LNCAP (cell line): ENCODE results near the gene ANTKMT.
A peak's percentile ranks its signal among the peaks of the same experiment; 100 is the strongest.

Experiments
- TF ChIP-seq, protein P1 (sequence below): fragments of 450-650 bp; IDR thresholded peaks from 2 replicates; pipeline ENCODE4 v1.5.1; 2017; ENCODE audit warnings: mild to moderate bottlenecking

ANTKMT gene

GRCh38 chr16:710500-711075 is 10.4 kb upstream of the ANTKMT start:
- TF ChIP-seq, protein P1, sequence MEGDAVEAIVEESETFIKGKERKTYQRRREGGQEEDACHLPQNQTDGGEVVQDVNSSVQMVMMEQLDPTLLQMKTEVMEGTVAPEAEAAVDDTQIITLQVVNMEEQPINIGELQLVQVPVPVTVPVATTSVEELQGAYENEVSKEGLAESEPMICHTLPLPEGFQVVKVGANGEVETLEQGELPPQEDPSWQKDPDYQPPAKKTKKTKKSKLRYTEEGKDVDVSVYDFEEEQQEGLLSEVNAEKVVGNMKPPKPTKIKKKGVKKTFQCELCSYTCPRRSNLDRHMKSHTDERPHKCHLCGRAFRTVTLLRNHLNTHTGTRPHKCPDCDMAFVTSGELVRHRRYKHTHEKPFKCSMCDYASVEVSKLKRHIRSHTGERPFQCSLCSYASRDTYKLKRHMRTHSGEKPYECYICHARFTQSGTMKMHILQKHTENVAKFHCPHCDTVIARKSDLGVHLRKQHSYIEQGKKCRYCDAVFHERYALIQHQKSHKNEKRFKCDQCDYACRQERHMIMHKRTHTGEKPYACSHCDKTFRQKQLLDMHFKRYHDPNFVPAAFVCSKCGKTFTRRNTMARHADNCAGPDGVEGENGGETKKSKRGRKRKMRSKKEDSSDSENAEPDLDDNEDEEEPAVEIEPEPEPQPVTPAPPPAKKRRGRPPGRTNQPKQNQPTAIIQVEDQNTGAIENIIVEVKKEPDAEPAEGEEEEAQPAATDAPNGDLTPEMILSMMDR = no peak

DNA sequence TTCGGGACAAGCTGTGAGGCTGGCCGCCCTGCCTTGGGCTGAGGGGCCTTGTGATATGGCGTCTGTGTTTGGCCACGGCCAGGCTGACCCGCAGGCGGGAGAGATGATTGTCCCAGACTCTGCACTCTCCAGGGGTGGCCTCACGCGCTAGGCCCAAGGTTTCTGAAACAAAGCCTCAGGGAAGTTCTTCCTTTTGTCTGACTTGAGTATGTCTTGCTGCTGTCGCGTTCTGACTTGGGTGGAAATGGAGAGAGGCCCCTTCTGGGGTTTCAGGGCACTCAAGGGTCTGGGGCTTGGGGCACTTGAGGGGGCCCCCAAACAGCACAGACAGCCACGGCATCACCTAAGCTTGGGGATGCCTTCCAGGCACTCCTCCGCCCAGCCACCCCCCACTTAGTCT is 9.9 kb upstream of the ANTKMT start:
- TF ChIP-seq, protein P1 = no peak

DNA sequence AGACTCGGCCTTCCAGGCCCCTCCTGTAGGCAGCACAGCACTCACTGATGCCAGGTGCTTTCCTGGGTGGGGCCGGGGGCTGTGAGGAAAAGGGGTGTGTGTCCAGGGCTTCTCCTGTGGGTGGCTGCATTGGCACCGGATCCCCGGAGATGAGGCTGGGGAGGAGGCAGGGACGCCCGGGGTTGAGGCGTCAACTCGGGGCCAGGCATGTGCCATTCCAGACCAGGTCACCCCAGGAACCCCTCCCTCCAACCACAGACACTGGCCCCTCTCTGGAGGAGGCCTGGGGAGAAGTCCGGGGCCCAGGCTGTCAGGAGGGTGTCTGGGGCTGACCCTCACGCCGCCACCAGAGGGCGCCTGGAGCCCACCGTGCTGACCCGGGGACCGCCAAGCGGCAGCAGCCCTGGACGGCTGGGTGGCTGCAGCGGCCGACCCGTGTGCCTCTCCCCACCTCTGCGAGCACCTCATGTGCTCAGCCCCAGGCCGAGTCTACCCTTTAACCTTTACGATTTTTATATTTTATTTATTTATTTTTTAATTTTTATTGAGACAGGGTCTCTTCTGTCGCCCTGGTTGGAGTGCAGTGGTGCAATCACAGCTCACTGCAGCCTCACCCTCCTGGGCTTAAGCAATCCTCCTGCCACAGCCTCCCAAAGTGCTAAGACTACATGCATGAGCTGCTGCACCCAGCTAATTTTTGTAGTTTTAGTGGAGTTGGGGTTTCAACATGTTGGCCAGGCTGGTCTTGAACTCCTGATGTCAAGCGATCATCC is 9.2 kb upstream of the ANTKMT start:
- TF ChIP-seq, protein P1 = peak; percentile 87

DNA sequence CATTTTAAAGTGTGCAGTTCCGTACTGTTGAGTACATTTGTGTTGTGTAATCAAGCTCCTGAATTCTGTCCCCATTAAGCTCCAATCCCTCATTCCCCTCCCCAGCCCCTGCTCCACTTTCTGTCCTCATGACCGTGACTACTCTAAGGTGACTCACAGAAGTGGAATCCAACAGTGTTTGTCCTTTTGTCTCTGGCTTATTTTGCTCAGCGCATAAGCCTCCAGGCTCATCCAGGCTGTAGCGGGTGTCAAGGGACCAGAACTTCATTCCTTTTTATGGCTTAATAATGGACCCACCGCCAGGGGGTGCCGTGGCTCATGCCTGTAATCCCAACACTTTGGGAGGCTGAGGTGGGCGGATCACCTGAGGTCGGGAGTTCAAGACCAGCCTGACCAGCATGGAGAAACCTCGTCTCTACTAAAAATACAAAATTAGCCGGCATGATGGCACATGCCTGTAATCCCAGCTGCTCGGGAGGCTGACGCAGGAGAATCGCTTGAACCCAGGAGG is 8.2 kb upstream of the ANTKMT start:
- TF ChIP-seq, protein P1 = peak; percentile 42

DNA sequence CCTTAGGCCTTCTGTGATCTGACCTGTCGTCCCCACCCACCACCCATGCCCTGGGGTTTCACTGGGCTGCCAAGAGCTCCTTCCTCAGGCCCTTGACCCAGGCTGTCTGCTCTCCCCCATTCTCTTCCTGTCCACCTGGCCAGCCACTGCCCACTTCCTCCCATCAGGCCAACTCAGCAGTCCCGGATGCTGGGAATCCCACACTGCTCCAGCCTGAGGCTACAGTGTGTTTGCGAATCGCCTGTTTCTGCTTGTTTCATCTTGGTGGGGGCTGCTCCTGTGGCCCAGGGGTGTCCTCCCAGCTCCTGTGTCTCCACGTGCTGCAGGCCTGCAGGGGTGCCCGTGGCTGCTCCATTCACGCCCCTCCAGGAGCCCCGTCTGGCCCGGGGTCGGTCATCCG is 6.9 kb upstream of the ANTKMT start:
- TF ChIP-seq, protein P1 = no peak

DNA sequence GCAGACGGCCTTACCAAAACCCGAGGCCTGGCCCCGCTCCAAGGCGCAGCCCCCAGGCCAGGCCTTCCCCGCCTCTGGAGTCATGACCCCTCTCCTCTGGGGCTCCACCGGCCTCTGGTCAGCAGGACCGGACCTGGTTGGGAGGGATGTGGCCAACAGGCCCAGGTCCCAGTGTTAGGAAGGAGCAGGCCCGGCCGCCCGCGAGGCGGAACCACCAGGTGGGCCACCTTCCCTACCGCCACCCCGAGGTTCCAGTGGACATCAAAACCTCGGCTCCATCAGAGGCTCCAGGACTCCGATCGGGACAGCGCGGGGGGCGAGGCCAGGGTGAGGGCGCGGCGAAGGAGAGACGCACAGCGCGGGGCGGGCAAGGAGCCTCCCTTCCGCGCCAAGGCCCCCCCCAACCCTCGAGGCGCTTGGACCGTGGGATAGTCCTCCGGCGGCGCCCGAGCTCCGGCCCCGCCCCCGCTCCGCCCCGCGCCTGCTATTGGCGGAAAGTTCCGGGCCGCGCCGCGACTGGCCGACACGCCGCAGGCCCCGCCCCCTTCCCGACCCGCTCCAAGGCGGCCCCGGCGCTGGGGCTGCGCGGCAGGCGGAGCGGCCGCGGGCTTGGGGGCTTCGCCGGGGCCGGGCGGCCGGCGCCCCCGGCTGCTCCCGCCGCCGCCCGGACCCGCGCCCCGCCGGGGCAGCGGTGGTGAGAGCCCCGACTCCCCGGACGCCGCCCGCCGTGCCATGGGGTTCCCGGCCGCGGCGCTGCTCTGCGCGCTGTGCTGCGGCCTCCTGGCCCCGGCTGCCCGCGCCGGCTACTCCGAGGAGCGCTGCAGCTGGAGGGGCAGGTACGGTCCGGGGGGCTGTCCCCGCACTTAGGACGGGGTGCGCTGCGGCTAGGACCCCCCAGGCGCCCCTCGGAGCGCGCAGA is 6.1 kb upstream of the ANTKMT start, which contains the start of gene METRN:
Gene METRN, plus strand, starts transcription at position 561 of the 919 bp plus-strand sequence. Its CDS starts 172 bp downstream, at position 733.
- TF ChIP-seq, protein P1 = no peak
